H9 (cell line): ENCODE data around the gene IFI27L1. TPM values are rescaled to one million over a fixed set of nuclear protein-coding genes. Genes with fewer than 3 reads are reported as not detected.

Experiments used
- DNase-seq: peaks from one replicate; pipeline ENCODE4 v3.0.0-alpha.2; 2017
- H2AFZ ChIP-seq: one replicate; pipeline ENCODE4 v1.6.1; 2013; ENCODE audit warnings: mild to moderate bottlenecking, low read length, control low read depth, moderate library complexity
- H2AK5ac ChIP-seq: 2 replicates; pipeline ENCODE4 v1.6.1; 2013; ENCODE audit warnings: low read length, control low read depth, mixed read lengths; ENCODE audit not compliant: insufficient read length
- H2BK120ac ChIP-seq: one replicate; pipeline ENCODE4 v1.6.1; 2013; ENCODE audit warnings: low read depth, mild to moderate bottlenecking, low read length, control low read depth, inconsistent platforms; ENCODE audit not compliant: poor library complexity, severe bottlenecking
- H2BK12ac ChIP-seq: 2 replicates; pipeline ENCODE4 v1.6.1; 2013; ENCODE audit warnings: low read length, control low read depth, mixed read lengths, low read depth; ENCODE audit not compliant: insufficient read length
- H2BK15ac ChIP-seq: 2 replicates; pipeline ENCODE4 v1.6.1; 2013; ENCODE audit warnings: low read depth, low read length, control low read depth
- H2BK20ac ChIP-seq: one replicate; pipeline ENCODE4 v1.6.1; 2013; ENCODE audit warnings: low read depth, mild to moderate bottlenecking, low read length, control low read depth, inconsistent platforms; ENCODE audit not compliant: poor library complexity, severe bottlenecking
- H2BK5ac ChIP-seq: 2 replicates; pipeline ENCODE4 v1.6.1; 2013; ENCODE audit warnings: low read length, control low read depth, mixed read lengths; ENCODE audit not compliant: insufficient read length
- H3K14ac ChIP-seq: 2 replicates; pipeline ENCODE4 v1.6.1; 2013; ENCODE audit warnings: low read length, control low read depth; ENCODE audit not compliant: insufficient read depth
- H3K18ac ChIP-seq: 2 replicates; pipeline ENCODE4 v1.6.1; 2013; ENCODE audit warnings: low read depth, mild to moderate bottlenecking, mixed read lengths, low read length, control low read depth; ENCODE audit not compliant: insufficient read length
- H3K23ac ChIP-seq: 2 replicates; pipeline ENCODE4 v1.6.1; 2013; ENCODE audit warnings: low read length, control low read depth, mixed read lengths, low read depth; ENCODE audit not compliant: insufficient read length
- H3K23me2 ChIP-seq: 2 replicates; pipeline ENCODE4 v1.6.1; 2013; ENCODE audit warnings: low read depth, mild to moderate bottlenecking, mixed read lengths, low read length, control low read depth; ENCODE audit not compliant: insufficient read length, poor library complexity, severe bottlenecking
- H3K27ac ChIP-seq: 2 replicates; pipeline ENCODE4 v1.5.1; 2013; ENCODE audit warnings: low read length, control low read depth, mixed read lengths, low read depth; ENCODE audit not compliant: insufficient read length
- H3K27me3 ChIP-seq: 2 replicates; pipeline ENCODE4 v1.6.1; 2013; ENCODE audit warnings: low read length, control low read depth, inconsistent platforms; ENCODE audit not compliant: insufficient read depth
- H3K4ac ChIP-seq: 2 replicates; pipeline ENCODE4 v1.6.1; 2013; ENCODE audit warnings: low read depth, mild to moderate bottlenecking, control low read depth, inconsistent platforms, low read length, moderate library complexity
- H3K4me1 ChIP-seq: 2 replicates; pipeline ENCODE4 v1.6.1; 2013; ENCODE audit warnings: low read length, control low read depth, inconsistent platforms; ENCODE audit not compliant: insufficient read depth
- H3K4me2 ChIP-seq: 2 replicates; pipeline ENCODE4 v1.6.1; 2013; ENCODE audit warnings: low read length, control low read depth, mixed read lengths; ENCODE audit not compliant: insufficient read length, insufficient read depth
- H3K56ac ChIP-seq: 2 replicates; pipeline ENCODE4 v1.6.1; 2013; ENCODE audit warnings: low read depth, mild to moderate bottlenecking, mixed read lengths, low read length, control low read depth; ENCODE audit not compliant: insufficient read length
- H3K79me1 ChIP-seq: 2 replicates; pipeline ENCODE4 v1.6.1; 2013; ENCODE audit warnings: low read depth, mild to moderate bottlenecking, moderate library complexity, low read length, control low read depth, inconsistent platforms; ENCODE audit not compliant: insufficient read depth, poor library complexity, severe bottlenecking
- H3K79me2 ChIP-seq: 2 replicates; pipeline ENCODE4 v1.6.1; 2013; ENCODE audit warnings: low read length, control low read depth, inconsistent platforms; ENCODE audit not compliant: insufficient read depth
- H3K9ac ChIP-seq: 2 replicates; pipeline ENCODE4 v1.6.1; 2013; ENCODE audit warnings: low read length, control low read depth, mixed read lengths; ENCODE audit not compliant: insufficient read length; ENCODE audit errors: extremely low read depth
- H3K9me3 ChIP-seq: one replicate; pipeline ENCODE4 v1.6.1; 2013; ENCODE audit warnings: low read depth, low read length, inconsistent platforms; ENCODE audit not compliant: control insufficient read depth
- H3T11ph ChIP-seq: one replicate; pipeline ENCODE4 v1.6.1; 2013; ENCODE audit warnings: mild to moderate bottlenecking, low read length, control low read depth, inconsistent platforms
- H4K20me1 ChIP-seq: one replicate; pipeline ENCODE4 v1.6.1; 2013; ENCODE audit not compliant: control insufficient read depth, insufficient read length, insufficient read depth
- H4K5ac ChIP-seq: 2 replicates; pipeline ENCODE4 v1.6.1; 2013; ENCODE audit warnings: low read depth, mild to moderate bottlenecking, mixed read lengths, low read length, control low read depth; ENCODE audit not compliant: insufficient read length
- H4K8ac ChIP-seq: replicated peaks from 2 replicates; pipeline ENCODE4 v1.6.1; 2013; ENCODE audit warnings: low read length, control low read depth, mixed read lengths, low read depth; ENCODE audit not compliant: insufficient read length
- H4K91ac ChIP-seq: 2 replicates; pipeline ENCODE4 v1.6.1; 2013; ENCODE audit warnings: low read depth, mild to moderate bottlenecking, moderate library complexity, mixed read lengths, low read length, control low read depth; ENCODE audit not compliant: insufficient read length
- H3K27ac Mint-ChIP-seq, 3 experiments: 2 replicates in 2 of 3; 3 replicates in 1 of 3; pipeline ENCODE4 v1.8.0; 2020 to 2021; ENCODE audit warnings: mixed read lengths in 3 of 3, mild to moderate bottlenecking in 1 of 3, moderate library complexity in 1 of 3
- H3K27me3 Mint-ChIP-seq: 2 replicates; pipeline ENCODE4 v1.8.0; 2021; ENCODE audit warnings: low read depth, mild to moderate bottlenecking, moderate library complexity, mixed read lengths
- H3K36me3 Mint-ChIP-seq, 3 experiments: 2 replicates in 2 of 3; 3 replicates in 1 of 3; pipeline ENCODE4 v1.8.0; 2020 to 2021; ENCODE audit warnings: low read depth in 3 of 3, mixed read lengths in 3 of 3; ENCODE audit not compliant: insufficient read depth in 1 of 3
- H3K4me1 Mint-ChIP-seq, 2 experiments: 2 replicates each; pipeline ENCODE4 v1.8.0; 2020; ENCODE audit warnings: mixed read lengths in 2 of 2
- H3K4me3 Mint-ChIP-seq, 2 experiments: 2 replicates in 1 of 2; 3 replicates in 1 of 2; pipeline ENCODE4 v1.8.0; 2020 to 2021; ENCODE audit warnings: mild to moderate bottlenecking in 2 of 2, mixed read lengths in 2 of 2, moderate library complexity in 1 of 2
- H3K9me3 Mint-ChIP-seq, 2 experiments: 2 replicates in 1 of 2; 3 replicates in 1 of 2; pipeline ENCODE4 v1.8.0; 2020; ENCODE audit warnings: mild to moderate bottlenecking in 2 of 2, mixed read lengths in 2 of 2, moderate library complexity in 1 of 2
- WGBS: extraction: QIAGEN DNeasy Blood & Tissue Kit; methylation state at CpG from one replicate; pipeline ENCODE4 v1.1.7; 2013; ENCODE audit warnings: missing lambda C conversion rate, low lambda C conversion rate, mixed read lengths; ENCODE audit not compliant: insufficient read length; ENCODE audit errors: extremely low coverage; 5-methylcytosine and 5-hydroxymethylcytosine counted together
- total RNA-seq: library from RNA; stranded (reverse); gene quantifications from 2 replicates; pipeline ENCODE4 v1.2.1, GENCODE V29; 2021
- TF ChIP-seq, protein P1 (sequence below): fragments of 200-600 bp; sonication (generic); conservative IDR thresholded peaks from 3 replicates; pipeline ENCODE4 v1.8.0; 2021; ENCODE audit warnings: antibody characterized with exemption, mild to moderate bottlenecking

Gene IFI27L1
- total RNA-seq, 1 experiment from 2014 or later, result 27.4 TPM

GRCh38 chr14:94129111-94129757, 48.1 kb downstream of the IFI27L1 start, which contains the start of gene IFI27L2:
TSS of gene IFI27L2 (minus strand) at chr14:94129604. CDS start at chr14:94129564, 40 bp downstream.
- Histone ChIP-seq H3T11ph (no peak within 1 kb of the TSS), H3K9me3 (no peaks in the 10 kb centered on the region), H3K18ac (no peak within 1 kb of the TSS), H3K56ac (no peak within 1 kb of the TSS), H2BK15ac (no peak within 1 kb of the TSS), H3K27ac (no peak within 1 kb of the TSS), H3K4ac (no peak within 1 kb of the TSS), H4K5ac (no peak within 1 kb of the TSS), H4K20me1 (no peaks in the 10 kb centered on the region), H2BK20ac (no peak within 1 kb of the TSS), H2BK120ac (no peak within 1 kb of the TSS), H3K4me2 (peak within 1 kb of the TSS; percentile 79), H3K79me1 (no peaks in the 10 kb centered on the region), H3K9ac (no peak within 1 kb of the TSS), H3K23me2 (peaks cover 7% of the 10 kb centered on the region), H2AFZ (peak within 1 kb of the TSS; percentile 82), H2BK12ac (no peak within 1 kb of the TSS), H4K91ac (no peak within 1 kb of the TSS), H3K14ac (no peak within 1 kb of the TSS), H3K79me2 (no peaks in the 10 kb centered on the region), H2AK5ac (no peak within 1 kb of the TSS), H3K4me1 (no peaks in the 10 kb centered on the region; the same call in 1 of the 2 replicates), H3K27me3 (no peaks in the 10 kb centered on the region), H4K8ac (no peak within 1 kb of the TSS), H2BK5ac (no peak within 1 kb of the TSS), H3K23ac (no peak within 1 kb of the TSS)
- Mint-ChIP-seq H3K27me3 (no peaks in the 10 kb centered on the region; the same call in 1 of the 2 replicates), H3K9me3 (no peaks in the 10 kb centered on the region), H3K36me3 (no peaks in the 10 kb centered on the region), H3K27ac (peak within 1 kb of the TSS in 2 of 3 experiments; percentile 85 to 86; a peak in 4 of 7 replicates), H3K4me3 (peak within 1 kb of the TSS; percentile 63 to 83), H3K4me1 (peaks cover 16% of the 10 kb centered on the region in 2 experiments)
- TF ChIP-seq, protein P1, sequence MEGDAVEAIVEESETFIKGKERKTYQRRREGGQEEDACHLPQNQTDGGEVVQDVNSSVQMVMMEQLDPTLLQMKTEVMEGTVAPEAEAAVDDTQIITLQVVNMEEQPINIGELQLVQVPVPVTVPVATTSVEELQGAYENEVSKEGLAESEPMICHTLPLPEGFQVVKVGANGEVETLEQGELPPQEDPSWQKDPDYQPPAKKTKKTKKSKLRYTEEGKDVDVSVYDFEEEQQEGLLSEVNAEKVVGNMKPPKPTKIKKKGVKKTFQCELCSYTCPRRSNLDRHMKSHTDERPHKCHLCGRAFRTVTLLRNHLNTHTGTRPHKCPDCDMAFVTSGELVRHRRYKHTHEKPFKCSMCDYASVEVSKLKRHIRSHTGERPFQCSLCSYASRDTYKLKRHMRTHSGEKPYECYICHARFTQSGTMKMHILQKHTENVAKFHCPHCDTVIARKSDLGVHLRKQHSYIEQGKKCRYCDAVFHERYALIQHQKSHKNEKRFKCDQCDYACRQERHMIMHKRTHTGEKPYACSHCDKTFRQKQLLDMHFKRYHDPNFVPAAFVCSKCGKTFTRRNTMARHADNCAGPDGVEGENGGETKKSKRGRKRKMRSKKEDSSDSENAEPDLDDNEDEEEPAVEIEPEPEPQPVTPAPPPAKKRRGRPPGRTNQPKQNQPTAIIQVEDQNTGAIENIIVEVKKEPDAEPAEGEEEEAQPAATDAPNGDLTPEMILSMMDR, result peak; percentile 49; the same call in 2 of the 3 replicates
- peak; percentile 95 for DNase-seq
- WGBS, result no CpG with 5 or more reads among the region's 27 CpGs
